Right renal cortex interstitium (tissue), 3 donors: ENCODE results near the gene GPI. TPM values are rescaled to one million over a fixed set of nuclear protein-coding genes. Genes with fewer than 3 reads are reported as not detected.
A peak's percentile ranks its signal among the peaks of the same experiment; 100 is the strongest.

Experiments
- DNase-seq, 3 donors: peaks; one replicate each; pipeline ENCODE4 v3.0.0-alpha.2; 2013; ENCODE audit warnings: low read depth in 3 of 3, low spot score in 2 of 3
- polyA plus RNA-seq, 3 donors: library from polyadenylated mRNA; unstranded; fragments of 120-200 nt; gene quantifications; one replicate each; pipeline ENCODE4 v1.2.1, GENCODE V29; 2013; ENCODE audit not compliant: insufficient read length in 3 of 3

GPI gene
- polyA plus RNA-seq, 3 donors = 133 to 148 (median 143) TPM

DNA sequence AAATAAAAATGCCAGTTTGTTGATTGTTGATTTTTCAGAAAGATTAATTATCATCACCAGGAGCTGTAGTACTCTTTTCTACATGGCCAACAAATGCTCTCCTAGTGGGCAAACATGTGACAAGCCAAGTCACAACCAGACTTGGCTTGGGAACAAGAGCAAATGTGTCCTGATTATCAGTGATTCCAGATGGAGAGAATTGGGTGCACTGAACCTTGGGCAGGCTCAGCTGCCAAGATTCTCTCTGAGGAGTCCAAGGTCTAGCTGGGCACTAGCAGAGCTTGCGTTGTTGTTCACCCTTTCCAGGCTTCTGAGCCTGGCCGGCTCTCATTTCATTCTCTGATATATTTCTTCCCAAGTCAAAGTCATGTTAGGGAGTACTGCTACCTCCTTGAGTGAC is 27.3 kb upstream of the GPI start:
- no peak for DNase-seq

DNA sequence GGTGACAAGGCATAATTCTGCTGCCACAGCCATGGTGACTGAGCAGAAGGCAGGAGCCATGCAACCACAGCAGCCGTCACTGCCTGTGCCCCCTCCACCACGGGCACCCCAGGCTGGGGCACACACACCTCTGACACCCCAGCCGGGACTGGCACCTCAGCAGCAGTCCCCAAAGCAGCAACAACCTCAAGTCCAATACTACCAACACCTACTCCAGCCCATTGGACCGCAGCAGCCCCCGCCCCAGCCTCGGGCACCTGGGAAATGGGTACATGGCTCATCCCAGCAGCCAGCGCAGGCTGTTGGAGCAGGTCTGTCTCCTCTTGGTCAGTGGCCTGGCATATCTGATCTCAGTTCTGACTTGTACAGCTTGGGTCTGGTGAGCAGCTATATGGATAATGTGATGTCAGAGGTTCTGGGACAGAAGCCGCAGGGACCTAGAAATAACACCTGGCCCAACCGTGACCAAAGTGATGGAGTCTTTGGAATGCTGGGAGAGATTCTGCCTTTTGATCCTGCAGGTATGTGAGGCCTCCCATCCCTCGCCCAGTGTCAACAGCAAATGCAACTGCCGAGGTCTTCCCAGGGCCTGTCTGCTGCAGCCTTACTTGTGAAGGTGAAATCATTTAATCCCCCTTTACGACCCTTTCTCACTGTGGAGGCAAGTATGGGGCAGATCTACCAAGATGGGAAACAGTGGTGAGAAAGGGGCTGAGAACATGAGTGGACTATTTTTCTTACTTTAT is 22.9 kb upstream of the GPI start:
- DNase-seq = no peak

DNA sequence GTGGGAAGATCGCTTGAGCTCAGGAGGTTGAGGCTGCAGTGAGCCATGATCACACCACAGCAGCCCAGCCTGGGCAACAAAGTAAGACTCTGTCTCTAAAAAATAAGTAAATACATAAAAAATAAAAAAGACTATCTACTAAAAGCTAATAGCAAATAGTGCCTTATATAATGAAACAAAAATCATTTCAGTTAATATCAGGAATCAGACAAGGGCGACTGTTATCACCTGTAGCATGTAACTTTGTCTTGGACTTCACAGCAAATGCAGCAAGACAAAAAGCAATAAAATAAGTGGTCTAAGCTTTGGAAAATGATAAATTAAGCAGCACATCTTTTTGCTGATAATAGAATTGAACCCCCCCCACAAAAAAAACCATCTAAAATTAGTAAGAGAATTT is 21.2 kb upstream of the GPI start:
- no peak for DNase-seq

DNA sequence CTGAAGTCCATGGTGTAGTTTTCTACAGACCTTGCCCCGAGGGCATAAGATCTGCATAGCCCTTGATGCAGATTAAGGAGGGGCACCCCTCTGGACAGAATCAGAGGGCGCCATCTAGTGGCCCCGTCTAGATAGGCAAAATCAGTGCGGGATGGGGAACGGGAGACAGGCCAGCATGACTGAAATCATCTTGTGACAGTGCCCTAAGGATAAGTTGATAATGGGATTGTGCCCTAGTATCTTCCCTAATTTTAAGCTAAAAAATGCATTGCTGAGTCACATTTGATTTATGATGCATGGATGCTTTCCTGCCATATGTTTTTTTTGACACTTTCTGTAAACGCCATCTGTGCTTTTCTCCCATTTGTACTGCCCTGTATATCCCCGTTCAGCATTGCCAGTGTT is 19.0 kb upstream of the GPI start:
- no peak for DNase-seq

DNA sequence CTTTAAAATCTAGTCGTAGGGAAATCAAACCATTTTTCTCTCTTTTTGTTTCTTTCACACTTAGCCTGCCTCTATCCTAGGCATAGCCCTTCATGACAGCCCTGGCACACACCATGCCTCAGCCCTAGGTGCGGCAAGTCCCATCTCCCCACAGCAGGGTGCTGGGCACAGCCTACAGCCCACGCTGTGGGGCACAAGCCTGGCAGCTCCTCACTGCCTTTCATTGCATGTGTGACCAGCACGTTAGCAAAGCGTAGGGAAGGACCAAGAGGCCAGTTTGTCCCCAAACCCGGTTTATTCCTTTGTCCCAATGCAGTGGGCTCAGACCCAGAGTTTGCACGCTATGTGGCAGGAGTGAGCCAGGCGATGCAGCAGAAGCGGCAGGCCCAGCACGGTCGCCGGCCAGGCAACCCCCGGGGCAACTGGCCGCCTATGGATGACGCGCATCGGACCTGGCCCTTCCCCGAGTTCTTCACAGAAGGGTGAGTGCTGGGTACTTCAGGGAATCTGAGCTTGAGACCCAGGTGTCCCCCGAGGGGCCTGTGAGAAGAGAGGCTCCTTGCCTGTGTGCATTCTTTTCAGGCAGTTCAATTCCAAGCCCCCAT is 17.3 kb upstream of the GPI start:
- no peak for DNase-seq

DNA sequence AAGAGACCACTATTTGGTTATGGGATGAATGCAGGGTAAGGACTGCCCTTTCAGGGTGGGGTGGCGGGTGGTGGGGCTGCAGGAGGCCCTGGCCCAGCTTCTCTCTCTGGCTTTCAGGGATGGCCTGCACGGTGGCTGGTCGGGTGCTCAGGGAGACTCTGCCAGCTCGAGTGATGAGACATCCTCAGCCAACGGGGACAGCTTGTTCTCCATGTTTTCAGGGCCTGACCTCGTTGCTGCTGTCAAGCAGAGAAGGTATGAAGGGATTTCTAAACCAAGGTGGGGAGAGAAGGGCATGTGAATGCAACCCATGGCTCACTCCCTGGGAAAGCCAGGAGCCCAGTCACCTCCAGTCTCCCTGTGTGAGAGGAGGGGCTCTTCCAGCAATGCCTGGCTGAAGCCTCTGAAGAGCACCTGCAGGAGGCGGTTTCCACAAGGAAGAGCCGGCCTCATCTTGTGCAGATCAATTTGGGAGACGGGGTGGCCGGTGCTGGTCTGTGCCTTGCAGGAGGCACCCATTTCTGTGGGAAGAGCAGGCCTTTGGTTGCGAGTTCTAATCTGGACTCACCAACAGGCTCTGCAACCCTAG is 16.0 kb upstream of the GPI start:
- no peak for DNase-seq

DNA sequence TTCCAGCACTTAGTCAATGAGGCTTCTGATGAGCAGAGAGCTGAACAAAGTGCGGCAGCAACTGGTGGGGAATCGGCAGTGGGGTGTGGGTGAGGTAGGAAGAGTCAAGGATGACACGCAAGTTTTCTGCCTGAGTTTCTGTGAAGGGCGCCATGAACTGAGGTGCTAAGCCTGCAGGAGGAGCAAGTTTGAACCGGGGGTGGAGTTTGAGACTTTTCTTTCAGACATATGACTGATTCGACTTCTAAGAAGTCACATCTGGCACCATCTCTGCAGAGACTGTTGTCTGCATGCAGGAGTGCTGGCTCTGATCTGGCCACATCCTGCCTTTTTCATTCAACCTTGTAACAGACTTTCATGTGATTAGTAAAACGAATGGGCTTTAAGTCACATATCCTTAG is 14.8 kb upstream of the GPI start:
- DNase-seq = no peak

DNA sequence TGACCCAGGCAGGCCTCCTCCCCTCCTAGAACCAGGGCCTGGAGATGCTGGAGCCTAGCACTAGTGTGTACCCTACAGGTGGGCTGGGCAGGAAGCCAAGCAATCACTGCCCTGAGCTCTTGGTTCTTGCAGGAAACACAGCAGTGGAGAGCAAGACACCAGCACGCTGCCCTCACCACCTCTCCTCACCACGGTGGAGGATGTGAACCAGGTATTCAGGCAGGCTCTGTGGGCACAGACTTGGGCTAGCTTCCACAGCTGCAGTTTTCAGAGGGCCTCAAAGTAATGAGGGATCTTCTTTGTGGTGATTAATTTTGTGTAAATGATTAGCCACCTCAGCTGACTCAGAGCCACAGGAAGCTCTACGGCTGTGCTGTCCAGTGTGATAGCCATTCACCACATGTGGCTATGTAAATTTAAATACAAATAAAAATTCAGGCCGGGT is 13.6 kb upstream of the GPI start:
- DNase-seq = no peak

DNA sequence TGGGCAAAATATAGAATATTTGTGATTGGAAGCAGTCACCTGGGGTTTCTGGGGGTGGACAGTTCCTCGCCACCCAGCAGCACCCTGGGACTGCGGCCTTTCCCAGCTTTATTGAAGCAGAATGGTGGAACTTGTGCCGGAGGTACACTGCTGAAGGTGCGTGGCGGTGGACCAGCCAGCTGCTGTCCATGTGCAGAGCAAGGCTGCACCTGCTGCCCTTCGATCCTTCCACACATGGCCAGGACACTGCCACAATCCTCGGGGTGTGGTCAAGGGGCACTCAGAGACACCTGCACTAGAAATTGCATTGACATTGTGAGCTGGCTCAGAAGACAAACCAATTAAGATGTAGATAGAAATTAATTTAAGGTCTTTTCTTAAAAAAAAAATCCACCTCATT is 11.4 kb upstream of the GPI start:
- no peak for DNase-seq

DNA sequence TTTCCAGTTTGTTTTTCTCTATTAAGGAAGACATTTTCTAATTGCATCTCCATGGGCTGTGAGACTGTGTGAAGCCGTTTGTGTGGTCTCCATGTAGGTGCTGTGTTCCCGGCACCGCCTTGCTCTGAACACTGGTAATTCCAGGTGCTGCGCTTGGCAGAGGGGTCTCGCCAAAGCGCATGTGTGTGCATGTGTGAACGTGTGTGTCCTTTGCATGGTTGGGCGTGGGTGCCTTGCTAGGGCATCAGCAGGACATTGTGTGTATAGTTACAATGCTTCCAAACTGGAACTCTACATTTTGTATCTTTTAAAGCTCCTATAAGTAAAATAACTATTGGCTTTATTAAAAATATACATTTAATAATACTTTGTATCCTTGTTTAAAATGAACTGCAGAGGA is 9.8 kb upstream of the GPI start:
- DNase-seq = no peak

DNA sequence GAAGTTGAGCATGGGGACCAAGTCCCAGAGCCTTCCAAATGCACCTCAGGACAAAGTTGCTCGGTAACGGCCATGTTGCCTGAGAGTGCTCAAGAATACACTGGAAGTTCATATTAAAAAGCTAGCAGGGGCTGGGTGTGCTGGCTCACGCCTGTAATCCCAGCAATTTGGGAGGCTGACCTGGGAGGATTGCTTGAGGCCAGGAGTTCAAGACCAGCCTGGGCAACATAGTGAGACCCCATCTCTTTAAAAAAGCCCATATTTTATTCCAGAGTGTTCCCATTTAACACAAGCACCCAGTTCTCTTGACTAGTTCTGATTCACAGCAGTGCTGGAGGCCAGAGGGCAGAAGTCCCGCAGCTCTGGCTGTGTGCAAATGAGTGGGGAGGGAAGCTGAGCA is 8.1 kb upstream of the GPI start:
- no peak for DNase-seq

DNA sequence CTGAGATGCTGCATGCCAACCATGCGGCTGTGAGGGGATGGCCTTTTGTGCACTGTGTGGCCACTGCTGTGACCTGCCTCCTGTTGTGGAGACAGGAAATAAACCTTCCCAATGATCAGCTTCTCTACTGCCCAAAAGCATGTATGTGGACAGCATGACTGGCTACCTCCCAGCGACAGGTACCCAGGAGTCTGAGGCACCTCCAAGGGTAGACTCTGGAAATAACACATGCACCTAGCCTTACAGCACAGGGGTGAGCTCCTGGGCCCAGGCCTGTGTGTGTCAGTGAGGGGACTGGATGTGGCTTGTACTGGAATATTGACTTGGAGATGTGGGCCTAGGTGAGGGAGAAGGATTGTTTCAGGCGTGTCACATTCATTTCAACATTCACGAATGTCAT is 7.6 kb upstream of the GPI start:
- no peak for DNase-seq

DNA sequence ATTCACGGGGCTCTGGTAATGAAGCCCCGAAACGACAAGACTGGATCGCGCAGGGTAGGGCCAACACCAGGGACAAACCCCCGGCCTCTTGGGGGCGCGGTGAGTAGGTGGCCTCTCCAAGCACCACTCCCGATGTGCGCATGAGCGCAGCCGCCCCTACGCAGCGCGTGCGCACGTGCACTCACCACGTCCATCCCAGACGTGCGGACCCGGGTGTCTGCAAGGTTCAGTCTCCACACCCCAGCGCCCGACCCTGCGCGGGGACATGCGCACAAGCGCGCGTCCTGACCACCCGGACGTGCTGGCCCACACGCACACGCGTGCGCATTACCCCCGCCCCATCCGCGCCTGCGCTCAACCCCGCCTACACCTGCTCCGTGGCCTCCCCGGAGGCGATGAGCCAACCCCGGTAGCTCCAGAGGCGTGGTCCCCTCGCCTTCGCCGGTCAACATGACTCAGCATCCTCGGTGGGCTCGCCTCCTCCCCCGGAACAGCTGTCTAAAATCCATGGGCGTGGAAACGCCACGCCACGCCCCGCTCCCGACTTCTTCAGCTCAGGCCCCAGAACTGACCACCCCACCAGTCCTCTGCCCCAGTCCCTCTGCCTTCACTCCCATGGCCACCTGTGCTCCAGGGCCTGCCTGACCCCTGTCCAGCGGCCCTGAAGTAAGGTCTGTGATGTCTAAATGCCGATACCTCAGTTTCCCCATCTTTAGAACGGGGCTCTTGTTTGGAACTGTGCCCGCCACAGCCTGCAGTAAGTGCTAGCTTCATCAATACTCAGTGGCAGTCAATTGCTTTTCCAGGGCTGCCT is 5.6 kb upstream of the GPI start:
- DNase-seq = peak; percentile 89 to 91 (median 90)

DNA sequence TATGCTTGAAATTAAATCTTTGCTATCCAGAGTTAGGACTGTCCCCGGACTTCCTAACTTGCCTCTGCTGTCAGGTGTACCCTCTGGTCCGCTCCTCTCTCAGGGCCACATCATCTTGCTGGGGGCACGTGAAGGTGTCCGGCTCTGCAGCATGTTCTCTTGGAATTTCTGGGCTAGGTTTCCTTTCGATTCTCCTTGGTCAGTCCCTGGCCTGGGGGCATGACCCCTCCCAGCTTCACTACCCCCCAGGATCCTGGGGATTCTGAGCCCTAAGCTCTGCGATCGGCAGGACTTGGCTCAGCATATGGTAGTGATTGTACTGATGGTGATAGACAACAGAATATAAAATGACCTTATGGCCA is 5.1 kb upstream of the GPI start:
- no peak for DNase-seq

DNA sequence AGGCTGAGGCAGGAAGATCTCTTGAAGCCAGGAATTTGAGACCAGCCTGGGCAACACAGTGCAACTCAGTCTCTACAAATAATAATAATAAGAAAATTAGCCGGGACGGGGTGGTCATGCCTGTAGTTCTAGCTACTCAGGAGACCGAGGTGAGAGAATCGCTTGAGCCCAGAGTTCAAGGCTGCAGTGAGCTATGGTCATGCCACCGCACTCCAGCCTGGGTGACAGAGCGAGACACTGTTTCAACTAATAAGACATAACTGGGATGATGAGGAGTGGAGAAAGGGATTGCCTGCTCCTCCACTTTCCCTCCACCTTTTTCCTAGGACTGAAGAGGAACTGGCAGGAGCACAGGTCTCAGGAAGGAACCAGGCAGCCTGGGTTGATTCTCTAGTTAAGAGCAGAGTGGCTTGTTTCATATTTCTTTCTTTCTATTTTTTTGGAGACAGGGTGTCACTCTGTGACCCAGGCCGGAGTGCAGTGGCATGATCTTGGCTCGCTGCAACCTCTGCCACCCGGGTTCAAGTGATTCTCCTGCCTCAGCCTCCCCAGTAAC is 4.6 kb upstream of the GPI start:
- DNase-seq = no peak

DNA sequence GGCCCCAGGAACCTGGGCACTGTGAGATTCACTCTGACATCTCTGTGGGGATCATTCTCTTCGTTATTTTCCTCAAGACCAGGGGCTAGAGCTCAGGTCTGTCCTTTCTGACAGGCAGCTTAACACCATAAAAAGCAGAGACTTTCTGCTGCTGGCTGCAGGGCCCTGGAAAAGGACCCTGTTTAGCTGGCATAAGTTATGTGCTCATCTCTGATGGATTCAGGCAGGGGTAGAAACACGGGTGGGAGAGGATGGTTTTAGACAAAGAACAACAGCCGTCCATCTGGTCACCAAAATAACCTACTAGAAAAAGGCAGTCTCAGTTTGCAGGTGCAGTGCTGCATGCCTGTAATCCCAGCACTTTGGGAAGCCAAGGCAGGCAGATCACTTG is 2.3 kb upstream of the GPI start:
- no peak for DNase-seq

DNA sequence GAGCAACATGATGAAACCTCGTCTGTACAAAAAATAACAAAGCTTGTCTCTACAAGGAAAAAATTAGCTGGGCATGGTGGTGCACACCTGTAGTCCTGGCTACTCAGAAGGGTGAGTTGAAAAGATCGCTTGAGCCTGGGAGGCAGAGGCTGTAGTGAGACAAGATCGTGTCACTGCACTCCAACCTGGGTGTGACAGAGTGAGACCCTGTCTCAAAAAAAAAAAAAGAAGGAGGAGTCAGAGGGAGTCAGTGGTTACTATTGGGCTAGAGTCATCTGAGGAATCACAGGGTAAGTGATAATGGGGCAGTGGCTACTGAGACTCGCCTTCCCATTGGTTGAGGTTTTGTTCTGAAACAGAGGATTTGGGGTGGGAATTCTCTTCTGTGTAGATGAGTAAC is 1.9 kb upstream of the GPI start:
- no peak for DNase-seq

DNA sequence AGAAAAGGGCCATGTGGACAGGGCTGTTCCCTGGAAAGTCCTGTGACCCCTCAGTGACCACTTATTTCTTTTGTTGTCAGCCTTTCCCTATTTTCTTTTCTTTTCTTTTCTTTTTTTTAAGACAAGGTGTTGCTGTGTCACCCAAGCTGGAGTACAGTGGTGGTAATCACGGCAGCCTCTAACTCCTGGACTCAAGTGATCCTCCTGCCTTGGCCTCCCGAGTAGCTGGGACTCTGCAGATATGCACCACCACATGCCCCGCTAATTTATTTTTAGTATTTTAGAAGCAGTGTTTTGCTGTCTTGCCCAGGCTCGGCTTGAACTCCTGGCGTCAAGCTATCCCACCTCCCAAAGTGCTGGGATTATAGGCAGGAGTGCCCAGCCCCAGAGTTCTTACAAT is 1.1 kb upstream of the GPI start:
- no peak for DNase-seq

DNA sequence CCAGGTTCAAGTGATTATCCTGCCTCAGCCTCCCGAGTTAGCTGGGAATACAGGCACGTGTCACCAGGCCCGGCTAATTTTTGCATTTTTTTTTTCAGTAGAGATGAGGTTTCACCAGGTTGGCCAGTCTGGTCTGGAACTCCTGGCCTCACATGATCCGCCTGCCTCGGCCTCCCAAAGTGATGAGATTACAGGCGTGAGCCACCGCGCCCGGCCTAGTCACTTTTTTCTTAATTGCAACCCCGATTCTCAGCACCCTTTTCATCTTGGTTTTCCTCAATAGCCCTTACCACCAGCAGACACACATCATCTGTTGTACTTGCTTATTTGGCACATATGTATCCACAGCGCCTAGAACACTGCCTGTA is 550 bp upstream of the GPI start:
- DNase-seq = no peak

DNA sequence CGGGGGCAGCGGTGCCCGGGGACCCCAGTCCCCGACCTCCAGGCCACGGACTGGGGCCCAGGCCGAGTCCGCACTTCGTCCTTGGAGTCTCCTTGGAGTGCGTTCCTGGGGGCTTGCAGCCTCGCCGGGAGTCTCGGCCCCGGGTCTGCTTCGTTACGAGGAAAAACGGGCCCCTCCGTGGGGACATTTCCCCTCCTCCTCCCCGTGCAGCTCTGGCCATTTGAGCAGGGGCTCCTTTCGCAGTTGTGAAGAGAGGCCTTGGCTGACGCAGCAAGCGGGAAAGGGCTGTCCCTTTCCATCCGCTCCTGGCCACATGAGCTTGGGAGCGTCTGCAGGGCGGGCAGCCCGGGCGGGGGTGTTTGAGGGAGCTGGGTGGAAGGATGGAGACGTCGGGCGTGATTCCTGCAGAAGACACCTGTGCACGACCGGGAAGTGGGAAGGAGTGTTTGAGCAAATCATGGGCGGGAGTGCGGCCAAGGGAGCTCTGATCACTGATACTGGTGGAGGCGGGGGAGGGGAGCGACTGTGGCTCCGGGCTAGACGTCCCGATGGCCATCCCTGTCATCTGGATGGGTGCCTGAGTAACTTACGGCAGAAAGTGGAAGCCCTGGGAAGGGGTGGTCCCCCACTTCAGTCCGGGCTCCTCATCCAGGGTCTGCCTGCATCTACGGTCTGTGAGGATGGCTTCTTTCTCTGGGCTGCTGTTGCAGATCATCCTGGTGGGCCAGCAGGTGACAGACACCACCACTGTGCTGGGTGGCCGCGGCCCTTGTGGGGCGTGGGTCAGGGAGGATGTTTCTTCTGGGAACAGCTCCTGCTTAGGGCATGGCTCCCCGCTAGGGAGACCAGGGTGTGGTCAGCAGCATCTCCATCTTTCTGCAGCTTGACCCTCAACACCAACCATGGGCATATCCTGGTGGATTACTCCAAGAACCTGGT is 736 bp downstream of the GPI start:
- DNase-seq = no peak
